Measurements from ENCODE around the gene ENG.
A peak's percentile ranks its signal among the peaks of the same experiment; 100 is the strongest.
"Not testable (repeated sequence)": the region's sequence is repeated elsewhere in the genome, so short reads cannot be mapped to it uniquely, and the experiment has no call there.

The ENG gene

DNA sequence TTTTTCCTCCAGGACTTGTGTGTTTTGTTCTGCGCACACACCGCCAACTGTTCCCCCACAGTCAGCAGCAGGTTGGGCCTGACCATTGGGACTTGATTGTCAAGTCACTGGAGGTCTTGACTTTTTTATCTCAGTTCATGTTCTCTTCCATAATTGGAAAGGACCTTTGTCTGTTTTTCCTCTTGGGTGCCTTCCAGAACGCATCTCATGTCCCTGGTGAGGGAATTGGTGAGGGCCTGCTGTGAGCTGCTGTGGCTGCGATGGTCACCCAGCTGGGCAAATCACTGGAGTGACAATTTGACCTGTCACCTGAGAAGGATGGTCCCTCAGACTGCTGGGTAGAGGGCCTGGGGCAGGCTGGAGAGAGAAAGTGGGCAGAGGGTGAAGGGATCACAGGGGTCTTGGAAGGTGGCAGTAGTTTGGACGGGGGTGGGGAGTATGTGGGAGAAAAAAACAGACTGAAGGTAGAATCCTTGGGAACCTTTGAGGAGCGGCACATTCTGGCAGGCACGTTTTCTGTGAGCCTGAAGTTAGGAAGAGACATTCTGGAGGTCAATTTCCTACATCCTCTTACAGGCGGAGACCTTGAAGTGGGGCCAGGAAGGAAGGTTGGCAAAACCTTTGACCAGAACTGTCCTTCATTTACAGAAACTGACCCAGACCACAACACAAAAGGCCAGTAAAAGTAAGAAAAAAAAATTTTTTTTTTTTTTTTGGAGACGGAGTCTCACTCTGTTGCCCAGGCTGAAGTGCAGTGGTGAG is 64.2 kb downstream of the ENG start:
- no peak for DNase-seq

DNA sequence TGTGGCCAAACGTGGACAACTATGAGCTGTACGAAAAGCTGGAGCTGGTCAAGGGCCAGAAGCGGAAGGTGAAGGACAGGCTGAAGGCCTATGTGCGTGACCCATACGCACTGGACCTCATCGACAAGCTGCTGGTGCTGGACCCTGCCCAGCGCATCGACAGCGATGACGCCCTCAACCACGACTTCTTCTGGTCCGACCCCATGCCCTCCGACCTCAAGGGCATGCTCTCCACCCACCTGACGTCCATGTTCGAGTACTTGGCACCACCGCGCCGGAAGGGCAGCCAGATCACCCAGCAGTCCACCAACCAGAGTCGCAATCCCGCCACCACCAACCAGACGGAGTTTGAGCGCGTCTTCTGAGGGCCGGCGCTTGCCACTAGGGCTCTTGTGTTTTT is 65.3 kb downstream of the ENG start:
- no peak for DNase-seq

- DNase-seq: peak; percentile 78 to 86
Observed at GRCh38 chr9:127788337-127789011, 66.0 kb downstream of the ENG start.

DNA sequence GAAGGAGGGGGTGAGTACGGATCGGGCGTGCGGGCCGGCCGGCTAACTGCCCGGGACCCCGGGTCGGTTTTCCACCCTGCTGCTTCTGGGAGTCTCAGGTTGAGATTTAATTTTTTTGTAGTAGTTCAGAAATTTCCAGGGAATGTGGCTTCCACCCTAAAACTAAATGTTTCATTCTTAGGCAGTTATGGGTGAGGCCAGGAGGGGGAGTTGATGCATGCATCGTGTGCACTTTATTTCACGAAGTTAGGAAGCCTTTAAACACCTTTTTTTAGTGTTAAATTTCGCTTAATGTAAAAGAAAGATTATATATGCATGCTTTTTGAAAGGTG is 67.7 kb downstream of the ENG start:
- DNase-seq: no peak

- peak; percentile 91 to 93 for DNase-seq
Observed at GRCh38 chr9:127785933-127786772, 68.3 kb downstream of the ENG start, which contains the start of gene CDK9. CDK9 (plus strand) TSS chr9:127786034; CDS start chr9:127786149, 115 bp downstream.

GRCh38 chr9:127785023-127785932 is 69.2 kb downstream of the ENG start:
- peak; percentile 89 to 90 for DNase-seq

GRCh38 chr9:127783111-127784008 is 71.1 kb downstream of the ENG start:
- DNase-seq: peak; percentile 71 to 76

DNA sequence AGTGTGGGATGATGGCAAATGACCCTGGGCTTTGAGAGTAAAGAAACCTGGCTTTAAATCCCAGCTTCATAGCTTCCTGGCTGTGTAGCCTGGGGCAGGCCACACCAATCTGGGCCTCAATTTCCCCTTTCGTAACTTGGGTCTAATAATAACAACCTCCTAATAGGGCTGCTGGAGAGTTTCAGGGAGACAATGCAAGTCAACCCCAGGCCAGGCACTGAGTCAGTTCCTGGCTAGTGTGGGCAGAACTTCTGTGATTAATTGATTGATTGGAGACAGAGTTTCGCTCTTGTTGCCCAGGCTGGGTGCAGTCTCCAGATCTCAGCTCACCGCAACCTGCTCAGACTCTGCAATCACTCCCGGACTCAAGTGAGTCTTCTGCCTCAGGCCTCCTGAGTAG is 72.7 kb downstream of the ENG start:
- DNase-seq: peak in 1 of 2 experiments; percentile 18

- DNase-seq: not testable (repeated sequence)
Observed at GRCh38 chr9:127780909-127781308, 73.5 kb downstream of the ENG start.

DNA sequence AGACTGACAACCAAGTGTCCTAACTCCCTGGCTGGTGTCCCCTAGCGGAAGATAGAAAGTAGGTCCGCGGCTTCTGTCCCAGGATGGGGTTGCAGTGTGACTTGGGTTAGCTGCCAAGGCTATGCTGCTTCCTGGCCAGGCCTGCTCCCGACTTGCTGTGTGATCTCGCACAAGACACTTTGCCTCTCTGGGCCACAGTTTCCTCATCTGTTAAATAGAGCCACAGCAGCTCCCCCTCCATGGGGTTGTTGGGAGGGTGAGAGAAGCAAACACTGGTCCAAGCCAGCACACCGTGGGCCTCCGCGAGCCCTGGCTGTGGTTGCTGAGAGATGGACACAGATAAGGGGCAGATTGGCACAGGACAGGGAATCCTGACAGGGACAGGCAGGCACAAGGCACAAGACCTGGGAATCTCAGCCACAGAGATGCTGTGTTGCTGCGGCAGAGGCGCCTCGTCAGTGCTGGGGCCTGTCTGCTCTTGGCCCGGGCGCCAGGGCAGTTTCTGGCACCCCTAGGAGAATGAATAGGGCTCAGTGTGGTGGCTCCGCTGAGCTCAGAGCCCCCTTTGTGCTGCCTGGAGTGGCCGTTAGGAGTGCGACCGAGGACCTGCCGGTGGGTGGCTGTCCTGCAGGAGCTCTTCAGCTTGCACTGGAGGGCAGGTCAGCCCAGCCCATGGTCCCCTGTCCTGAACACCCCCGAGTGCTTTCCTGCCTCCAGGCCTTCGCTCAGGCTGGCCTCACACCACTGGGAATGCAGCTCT is 74.2 kb downstream of the ENG start:
- peak in 1 of 2 experiments; percentile 10 for DNase-seq

GRCh38 chr9:127779136-127779981 is 75.1 kb downstream of the ENG start:
- DNase-seq: peak; percentile 62 to 74

- peak; percentile 61 to 69 for DNase-seq
Observed at GRCh38 chr9:127778280-127779135, 76.0 kb downstream of the ENG start, which contains the start of gene SH2D3C. SH2D3C (minus strand) TSS chr9:127778666; CDS start chr9:127778627, 39 bp downstream.

DNA sequence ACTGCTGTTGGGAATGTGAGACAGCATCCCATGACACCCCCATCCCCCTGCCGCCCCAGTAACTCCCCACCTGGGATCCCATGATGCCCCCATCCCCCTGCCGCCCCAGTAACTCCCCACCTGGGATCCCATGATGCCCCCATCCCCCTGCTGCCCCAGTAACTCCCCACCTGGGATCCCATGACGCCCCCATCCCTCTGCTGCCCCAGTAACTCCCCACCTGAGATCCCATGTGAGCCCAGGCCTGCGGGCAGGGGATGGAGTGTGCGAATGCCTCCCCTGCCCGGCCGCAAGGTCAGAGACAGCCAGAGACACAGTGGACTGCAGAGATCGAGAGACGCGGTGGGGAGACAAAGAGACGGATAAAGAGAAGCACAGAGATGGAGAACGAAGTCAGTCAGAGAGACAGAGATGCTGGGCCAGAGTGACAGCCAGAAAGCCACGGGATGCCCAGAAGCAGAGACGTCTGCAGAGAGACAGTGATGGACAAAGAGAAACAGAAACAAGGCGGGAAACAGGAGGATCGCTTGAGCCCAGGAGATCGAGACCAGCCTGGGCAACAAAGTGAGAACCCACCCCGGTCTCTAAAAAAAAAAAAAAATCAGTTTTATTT is 77.0 kb downstream of the ENG start:
- DNase-seq: peak in 1 of 2 experiments; percentile 29

DNA sequence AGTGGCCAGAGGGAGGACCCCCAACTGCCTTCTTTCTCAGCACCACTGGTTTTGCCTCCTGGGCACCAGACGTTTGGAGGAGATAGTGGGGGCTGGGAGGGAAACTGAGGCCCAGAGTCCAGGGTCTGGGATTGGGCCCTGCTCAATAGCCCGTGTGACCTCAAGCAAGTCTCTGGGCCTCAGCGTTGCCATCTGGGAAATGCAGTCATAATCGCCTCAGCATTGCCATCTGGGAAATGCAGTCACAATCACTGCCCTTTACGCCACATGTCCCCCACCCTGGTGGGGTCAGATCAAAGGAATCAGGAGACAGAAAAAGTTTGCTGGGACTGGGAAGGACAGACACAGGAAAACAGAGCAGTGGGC is 77.6 kb downstream of the ENG start:
- DNase-seq: peak; percentile 36 to 45

DNA sequence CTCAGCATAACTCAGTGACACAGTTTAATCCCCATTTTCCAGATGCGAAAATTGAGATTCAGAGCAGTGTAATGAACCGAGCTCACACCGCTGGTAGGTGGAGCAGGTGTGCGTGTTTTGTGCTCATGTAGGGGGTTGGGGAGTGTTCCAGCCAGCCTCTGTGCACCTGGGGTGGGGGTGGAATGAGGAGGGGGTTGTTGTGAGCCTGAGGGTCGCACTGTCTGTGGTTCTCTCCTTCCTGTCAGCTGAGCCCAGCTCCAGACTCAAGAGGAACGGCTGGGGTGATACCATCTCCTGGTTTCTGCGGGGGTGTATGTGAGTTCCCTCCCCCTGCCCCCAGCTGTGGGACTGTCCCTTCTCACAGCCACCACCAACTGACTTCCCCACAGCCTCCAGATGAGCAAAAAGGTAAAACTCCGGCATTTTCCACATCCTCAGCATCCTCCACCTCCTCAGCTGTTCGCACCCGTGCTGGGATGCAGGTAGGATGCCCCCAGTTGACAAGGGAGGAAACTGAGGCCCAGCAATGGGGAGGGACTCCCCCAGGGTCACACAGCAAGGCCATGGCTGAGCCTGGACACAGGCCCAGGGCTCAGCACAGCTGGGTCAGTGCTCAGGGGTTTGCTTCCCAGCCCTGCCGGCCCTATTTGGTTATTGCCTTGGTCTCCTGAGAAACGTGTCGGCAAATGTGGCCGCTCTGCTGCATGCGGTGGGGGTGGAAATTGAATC is 78.1 kb downstream of the ENG start:
- peak; percentile 77 to 82 for DNase-seq

DNA sequence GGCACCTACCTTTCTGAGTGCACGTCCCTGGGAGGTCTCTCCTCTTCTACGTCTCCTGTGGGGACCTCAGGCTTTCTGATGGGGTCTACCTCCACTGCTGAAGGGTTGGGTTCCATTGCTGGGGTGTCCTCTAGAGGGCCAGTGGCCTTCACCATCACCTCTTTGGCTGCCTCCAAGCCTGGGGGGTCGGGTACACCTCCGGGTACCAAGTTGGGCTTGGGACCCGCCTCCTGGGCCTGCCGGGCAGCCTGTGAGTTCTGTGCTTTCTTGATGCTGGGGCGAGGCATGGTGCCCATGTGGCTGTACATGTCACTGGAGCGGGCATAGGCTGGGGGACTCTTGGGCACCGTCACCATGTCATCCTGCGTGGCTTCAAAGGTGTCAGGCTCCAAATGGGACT is 80.5 kb downstream of the ENG start:
- DNase-seq: no peak

DNA sequence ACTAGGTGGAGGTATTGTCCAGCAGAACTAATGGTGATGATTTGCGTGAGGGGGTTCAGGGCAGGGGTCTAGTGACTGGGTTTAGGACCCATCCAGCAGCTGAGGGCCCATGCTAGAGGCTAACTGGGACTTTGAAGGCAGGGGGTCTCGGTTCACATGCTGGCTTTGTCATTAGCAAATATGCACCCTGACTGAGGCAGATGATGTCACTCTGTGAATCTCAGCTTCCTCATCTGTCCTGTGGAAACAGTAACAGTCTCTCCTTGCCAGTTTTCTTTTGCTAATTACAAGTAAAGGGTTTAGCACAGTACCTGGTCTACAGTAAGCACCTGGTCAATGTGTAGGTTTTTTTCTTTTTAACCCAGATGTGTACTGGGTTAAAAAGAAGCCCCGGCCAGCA is 81.2 kb downstream of the ENG start:
- DNase-seq: no peak
